ENCODE measurements around the gene DAND5.

The DAND5 gene

GRCh38 chr19:12985049-12985776, 15.8 kb downstream of the DAND5 start:
- no peak overlapping the region for H3K4me3 ChIP-seq (ENCODE audit: low read depth, low read length)
- no peak for DNase-seq (ENCODE audit: low read depth)
- in situ Hi-C loops (cut with HindIII; ENCODE audit: low sequenced_read_pairs): no loop called here
- TF ChIP-seq CTCF (IDR thresholded peaks at IDR 0.05; ENCODE audit: low read depth, low read length, missing control alignments): no peak

GRCh38 chr19:12986726-12987125, 17.4 kb downstream of the DAND5 start:
- no peak for DNase-seq (ENCODE audit: low read depth)
- in situ Hi-C loops (cut with HindIII; ENCODE audit: low sequenced_read_pairs): no loop called here
- H3K4me3 ChIP-seq (ENCODE audit: low read depth, low read length): no peak overlapping the region
- TF ChIP-seq CTCF (IDR thresholded peaks at IDR 0.05; ENCODE audit: low read depth, low read length, missing control alignments): no peak

- DNase-seq (ENCODE audit: low read depth): no peak
- no peak overlapping the region for H3K4me3 ChIP-seq (ENCODE audit: low read depth, low read length)
- in situ Hi-C loops (cut with HindIII; ENCODE audit: low sequenced_read_pairs): no loop called here
- TF ChIP-seq CTCF (IDR thresholded peaks at IDR 0.05; ENCODE audit: low read depth, low read length, missing control alignments): no peak
These were observed 17.8 kb downstream of the DAND5 start for GRCh38 chr19:12987190-12987589.

- in situ Hi-C loops (cut with HindIII; ENCODE audit: low sequenced_read_pairs): no loop called here
- no peak for DNase-seq (ENCODE audit: low read depth)
- no peak overlapping the region for H3K4me3 ChIP-seq (ENCODE audit: low read depth, low read length)
- no peak for TF ChIP-seq CTCF (IDR thresholded peaks at IDR 0.05; ENCODE audit: low read depth, low read length, missing control alignments)
These were observed 18.4 kb downstream of the DAND5 start for GRCh38 chr19:12987781-12988180.

DNA sequence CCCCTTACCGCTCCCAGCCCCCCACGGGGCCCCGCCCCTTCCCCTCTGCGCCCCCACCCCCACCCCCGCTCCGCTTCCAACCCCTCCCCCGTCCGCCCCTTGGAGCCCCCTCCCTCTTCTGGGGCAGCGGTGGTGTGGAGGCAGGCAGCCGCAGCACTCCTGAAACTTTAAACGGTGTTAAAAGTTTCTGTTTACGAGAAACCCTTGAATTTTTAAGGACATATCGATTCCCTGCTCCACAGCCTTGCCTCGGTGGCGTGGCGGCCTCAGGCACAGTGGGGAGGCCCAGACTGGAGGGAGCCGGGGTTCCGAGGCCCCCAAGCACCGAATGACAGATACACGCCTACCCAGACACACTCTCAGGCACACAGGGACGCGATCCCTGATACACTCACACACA, 21.1 kb downstream of the DAND5 start:
- TF ChIP-seq CTCF (IDR thresholded peaks at IDR 0.05; ENCODE audit: low read depth, low read length, missing control alignments): no peak
- no peak overlapping the region for H3K4me3 ChIP-seq (ENCODE audit: low read depth, low read length)
- DNase-seq (ENCODE audit: low read depth): no peak
- in situ Hi-C loops (cut with HindIII; ENCODE audit: low sequenced_read_pairs): no loop called here

DNA sequence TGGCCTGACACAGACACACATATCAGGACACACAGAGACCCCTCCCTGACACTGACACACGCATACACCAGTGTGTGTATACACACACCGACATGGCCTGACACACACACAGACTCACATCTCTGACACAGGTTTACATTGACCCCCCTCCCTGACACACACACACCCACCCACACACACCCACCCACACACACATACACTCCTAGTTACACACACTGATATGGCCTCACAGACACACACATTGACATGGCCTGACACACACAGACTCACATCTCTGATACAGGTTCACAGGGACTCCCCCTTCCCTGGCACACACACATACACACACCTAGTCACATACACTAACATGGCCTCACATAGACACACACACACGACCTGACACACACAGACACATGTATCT, 21.5 kb downstream of the DAND5 start:
- in situ Hi-C loops (cut with HindIII; ENCODE audit: low sequenced_read_pairs): no loop called here
- no peak overlapping the region for H3K4me3 ChIP-seq (ENCODE audit: low read depth, low read length)
- TF ChIP-seq CTCF (IDR thresholded peaks at IDR 0.05; ENCODE audit: low read depth, low read length, missing control alignments): no peak
- DNase-seq (ENCODE audit: low read depth): no peak

Measured in astrocyte of the cerebellum (primary cell).